Fibroblast of skin of scalp (primary cell): Measurements from ENCODE around the gene RNASE13.
A peak's percentile ranks its signal among the peaks of the same experiment; 100 is the strongest.

Experiments used
- DNase-seq: peaks from one replicate; pipeline ENCODE4 v3.0.0-alpha.2; 2013

Gene RNASE13

DNA sequence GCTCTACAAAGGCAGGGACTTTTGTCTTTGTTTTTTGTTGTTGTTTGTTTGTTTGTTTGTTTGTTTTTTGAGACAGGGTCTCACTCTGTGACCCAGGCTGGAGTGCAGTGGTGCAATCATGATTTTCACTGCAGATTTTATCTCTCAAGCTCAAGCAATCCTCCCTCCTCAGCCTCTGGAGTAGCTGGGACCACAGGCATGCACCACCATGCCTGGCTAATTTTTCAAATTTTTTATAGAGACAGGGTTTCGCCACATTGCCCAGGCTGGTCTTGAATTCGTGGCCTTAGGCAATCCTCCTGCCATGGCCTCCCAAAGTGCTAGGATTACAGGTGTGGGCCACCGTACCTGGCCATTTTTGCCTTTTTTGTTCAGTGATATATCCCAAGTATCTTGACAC lies 6.3 kb upstream of the RNASE13 start:
- peak; percentile 36 for DNase-seq

GRCh38 chr14:21040370-21040925 lies 5.8 kb upstream of the RNASE13 start:
- no peak for DNase-seq

GRCh38 chr14:21039585-21040369 lies 5.2 kb upstream of the RNASE13 start:
- DNase-seq = peak; percentile 64

DNA sequence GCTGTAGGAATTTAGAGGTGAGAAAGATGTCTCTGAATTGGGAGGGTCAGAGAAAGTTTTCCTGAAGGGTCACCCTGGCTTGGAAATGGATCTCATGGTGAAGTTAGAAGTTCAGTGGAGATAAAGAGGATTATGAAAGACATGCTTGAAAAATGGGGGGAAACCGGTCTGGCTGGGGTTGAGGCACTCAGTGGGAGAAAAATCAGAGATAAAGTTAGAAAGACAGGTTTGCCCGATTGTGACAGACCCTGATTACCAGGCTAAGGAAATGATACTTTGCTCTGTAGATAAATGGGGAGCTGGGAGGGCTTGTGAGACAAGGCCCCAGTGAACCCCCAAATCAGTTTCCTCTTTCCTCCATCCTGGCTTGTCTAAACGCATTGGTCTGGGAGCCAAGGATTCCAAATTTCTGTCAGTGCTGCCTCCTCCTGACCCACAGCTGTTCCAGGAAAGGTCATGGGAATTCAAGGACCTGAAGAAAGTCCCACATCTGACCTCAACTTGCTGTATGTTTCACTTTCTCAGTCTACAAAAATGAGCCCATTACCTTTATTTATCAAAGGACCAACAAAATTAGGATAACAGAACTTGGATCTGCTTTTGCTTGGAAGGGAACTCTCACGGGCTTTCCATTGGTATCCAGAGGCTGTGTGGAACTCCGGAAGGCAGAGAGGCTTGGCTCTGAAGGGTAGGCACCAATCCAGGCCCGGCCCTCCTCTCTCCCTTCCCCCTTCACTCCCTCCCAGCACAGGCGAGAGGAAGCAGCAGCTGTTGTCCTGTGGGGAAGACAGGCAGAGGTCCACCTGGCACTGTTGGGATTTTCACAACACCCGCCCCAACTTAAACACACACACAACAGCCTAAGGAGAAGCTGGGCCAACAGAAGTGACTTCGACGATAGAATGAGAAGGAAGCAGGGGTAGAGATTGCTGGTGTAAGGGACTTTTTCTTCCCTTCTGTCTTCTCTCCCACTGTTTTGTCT lies 4.1 kb upstream of the RNASE13 start:
- peak; percentile 31 for DNase-seq

DNA sequence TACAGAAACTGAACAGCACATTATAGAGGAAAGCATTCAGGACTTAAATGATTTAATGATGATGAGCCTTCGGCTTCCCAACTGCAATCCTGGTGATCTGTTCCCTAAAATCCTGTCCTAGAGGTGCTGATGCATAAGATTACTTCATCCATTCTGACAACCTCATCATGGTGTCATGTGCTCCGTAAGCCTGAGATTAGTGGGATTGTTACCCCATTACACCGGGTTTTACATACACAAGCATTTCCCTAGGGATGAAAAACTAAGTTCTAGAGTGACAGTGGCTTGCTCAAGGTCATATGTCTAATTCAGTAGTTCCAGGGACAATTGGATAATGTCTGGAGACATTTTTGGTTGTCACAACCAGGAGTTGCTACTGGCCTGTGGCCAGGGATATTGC lies 2.5 kb upstream of the RNASE13 start:
- no peak for DNase-seq

- no peak for DNase-seq
Measured at GRCh38 chr14:21036751-21037150, 2.1 kb upstream of the RNASE13 start.

GRCh38 chr14:21033133-21033698 lies 1.4 kb downstream of the RNASE13 start:
- DNase-seq = no peak

DNA sequence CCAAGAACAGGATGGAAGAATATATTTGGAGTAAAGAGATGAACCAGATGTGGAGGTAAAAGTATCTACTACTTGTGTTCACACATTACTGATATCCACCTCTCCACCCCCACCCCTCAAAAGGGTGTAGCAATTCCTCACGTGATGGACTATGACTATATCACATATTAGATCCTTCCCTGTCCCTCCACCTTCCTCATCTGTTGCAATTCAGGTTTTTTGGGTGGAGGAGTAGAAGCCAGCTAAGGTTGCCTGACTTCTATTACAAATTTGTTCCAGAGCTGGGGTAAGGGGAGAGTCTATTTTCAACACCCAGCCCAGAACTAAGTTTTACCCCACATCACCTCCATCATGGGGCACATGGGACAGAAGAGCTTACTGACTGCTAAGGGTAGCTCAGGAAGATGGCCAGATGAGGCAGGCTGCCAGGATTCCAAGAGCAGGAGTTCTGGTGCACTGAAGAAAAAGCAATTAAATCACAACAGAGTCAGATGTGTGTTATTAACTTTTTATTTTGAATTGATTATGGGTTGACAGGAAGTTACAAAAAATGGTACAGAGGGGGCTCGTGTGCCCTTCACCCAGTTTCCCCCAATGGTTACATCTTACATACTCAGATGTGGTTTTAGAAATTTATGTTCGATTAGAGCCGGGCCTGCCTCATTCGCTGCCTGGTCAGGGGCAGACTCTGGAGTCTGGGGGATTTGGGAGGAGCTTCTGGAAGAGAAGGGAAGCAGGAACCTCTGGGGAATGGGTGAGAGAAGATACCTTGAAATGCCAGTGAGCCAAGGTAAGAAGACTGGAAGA lies 2.1 kb downstream of the RNASE13 start:
- no peak for DNase-seq

GRCh38 chr14:21030531-21030930 lies 4.1 kb downstream of the RNASE13 start:
- DNase-seq = no peak

GRCh38 chr14:21029917-21030316 lies 4.7 kb downstream of the RNASE13 start, which contains the start of gene TPPP2:
TPPP2 (plus strand) TSS chr14:21030217; CDS start chr14:21030582, 365 bp downstream.
- DNase-seq = no peak

DNA sequence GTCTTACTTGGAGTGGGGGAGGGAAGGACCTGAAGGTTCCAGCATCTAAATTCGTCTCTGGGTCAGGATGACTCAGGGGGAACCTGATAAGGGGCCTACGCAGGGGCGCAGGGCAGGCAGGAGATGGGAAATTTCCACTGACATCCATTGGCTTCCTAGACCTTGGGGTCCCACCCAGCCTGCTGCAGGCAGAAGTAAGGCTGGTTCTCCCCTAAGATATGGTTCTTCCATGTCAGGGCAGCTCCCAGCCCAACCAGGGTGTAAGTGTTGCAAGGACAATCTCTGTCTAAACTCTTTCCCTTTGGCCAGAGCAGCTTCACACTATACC lies 7.7 kb downstream of the RNASE13 start:
- no peak for DNase-seq

- no peak for DNase-seq
Measured at GRCh38 chr14:21026274-21026987, 8.2 kb downstream of the RNASE13 start.

GRCh38 chr14:21025371-21026273 lies 9.0 kb downstream of the RNASE13 start:
- DNase-seq = no peak

DNA sequence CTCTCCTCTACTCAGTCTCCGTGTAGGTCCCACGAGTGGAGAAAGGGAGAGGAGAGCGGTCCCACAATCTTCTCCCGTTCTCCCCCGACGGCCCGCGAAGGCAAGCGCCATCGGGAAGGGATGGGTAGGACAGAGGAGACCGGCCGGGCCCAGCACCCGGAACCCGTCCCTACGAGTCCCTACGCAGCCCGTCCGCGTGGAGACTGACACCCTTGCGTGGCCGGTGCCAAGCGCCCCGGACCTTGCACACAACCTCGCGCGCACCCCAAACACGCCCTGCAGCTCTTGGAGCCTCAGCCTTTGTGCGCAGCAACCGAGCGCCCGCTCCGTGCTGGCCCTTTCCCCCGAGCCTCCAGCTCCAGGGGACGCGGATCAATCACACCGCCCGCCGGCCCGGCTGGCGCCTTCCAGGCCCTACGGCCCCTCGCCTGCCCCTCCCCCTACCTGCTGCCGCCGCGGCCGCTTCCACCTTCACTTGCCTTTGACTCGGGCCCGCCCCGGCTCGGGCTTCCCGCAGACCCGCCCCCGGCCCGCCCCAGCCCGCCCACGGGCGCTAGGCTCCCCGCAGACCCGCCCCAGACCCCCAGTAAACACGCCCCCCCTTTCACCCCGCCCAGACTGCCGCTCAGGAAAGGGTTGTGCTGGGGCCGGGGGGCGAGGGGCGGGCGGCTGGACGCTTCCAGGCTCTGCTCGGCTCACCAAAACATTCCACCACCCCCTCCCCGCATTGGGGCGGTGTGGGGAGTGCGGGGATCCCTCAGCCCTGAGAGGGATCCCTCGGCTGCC lies 9.8 kb downstream of the RNASE13 start, which contains the start of gene NDRG2:
NDRG2 (minus strand) TSS at position 477 of the 786 bp plus-strand sequence. CDS start 1,746 bp downstream, outside the sequence.
- DNase-seq = peak; percentile 10

DNA sequence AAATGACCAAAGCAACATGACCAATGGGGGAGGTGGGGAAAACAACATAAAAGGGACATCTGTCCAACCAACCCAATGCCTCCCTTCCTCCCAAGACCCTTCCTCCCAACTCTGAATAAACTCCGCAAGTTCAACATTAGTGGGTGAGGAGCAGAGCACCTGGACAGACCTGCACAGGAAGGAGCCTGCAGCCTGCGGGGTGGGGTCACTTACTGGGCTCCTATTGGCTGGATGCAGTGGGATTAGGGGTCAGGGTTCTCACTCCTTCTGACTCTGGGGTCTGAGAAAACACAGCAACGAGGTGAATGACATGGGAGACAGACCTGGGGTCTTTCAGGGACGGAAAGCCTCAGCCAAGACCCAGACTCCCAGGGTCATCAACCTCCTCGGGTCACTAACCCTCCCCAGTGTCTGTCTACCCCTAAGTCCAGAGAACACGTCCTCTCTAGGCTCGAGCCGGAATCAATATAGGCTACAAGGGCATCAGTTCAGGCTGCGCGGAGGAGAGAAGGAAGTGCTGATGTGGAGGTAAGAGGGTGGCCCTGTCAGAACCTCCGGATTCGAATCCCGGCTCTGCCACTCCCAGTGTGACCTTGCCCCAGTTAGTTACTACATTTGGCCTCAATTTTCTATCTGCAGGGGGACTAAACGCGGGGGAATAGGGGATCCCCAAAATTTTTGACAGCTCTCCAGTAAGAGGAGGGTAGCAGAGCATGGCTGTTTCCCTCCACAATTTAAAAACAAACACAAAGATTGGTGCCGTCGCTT lies 10.6 kb downstream of the RNASE13 start:
- DNase-seq = no peak

GRCh38 chr14:21023174-21023573 lies 11.4 kb downstream of the RNASE13 start:
- DNase-seq = no peak

DNA sequence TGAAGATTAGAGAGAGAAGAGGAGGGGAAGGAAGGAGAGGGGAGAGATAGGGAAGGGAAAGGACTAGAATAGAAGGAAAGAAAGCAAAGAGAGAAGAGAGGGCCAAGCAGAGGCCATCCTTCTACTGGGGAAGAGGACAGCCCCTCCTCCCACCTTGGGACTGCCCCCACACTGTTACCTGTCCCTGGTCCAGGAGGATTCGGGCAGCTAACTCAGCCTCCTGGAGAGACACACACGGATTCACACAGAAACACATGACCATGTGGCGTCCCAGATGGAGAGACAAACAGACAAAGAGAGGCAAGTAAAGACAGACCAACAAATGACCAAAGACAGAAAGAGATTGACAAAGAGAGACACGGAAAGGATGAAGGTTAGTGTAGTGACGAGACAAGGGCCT lies 11.9 kb downstream of the RNASE13 start:
- no peak for DNase-seq

- DNase-seq = no peak
Measured at GRCh38 chr14:21020977-21021545, 13.5 kb downstream of the RNASE13 start.
